Smooth muscle cell (in vitro differentiated cells): ENCODE results near the gene CLDN5. TPM values are rescaled to one million over a fixed set of nuclear protein-coding genes. Genes with fewer than 3 reads are reported as not detected.

Source experiments
- DNase-seq: peaks from one replicate; lab custom pipeline; 2025; ENCODE audit not compliant: unreplicated experiment; lab: John Stamatoyannopoulos, UW
- H2AFZ ChIP-seq: fragments of 200-600 bp; sonication (generic); 2 replicates; pipeline ENCODE4 v1.6.0; 2016; ENCODE audit warnings: antibody characterized with exemption, low read depth, mild to moderate bottlenecking
- H3F3A ChIP-seq: fragments of 200-600 bp; sonication (generic); 2 replicates; pipeline ENCODE4 v1.6.0; 2017; ENCODE audit warnings: antibody characterized with exemption, low read depth
- H3K27ac ChIP-seq: fragments of 200-600 bp; sonication (generic); 2 replicates; pipeline ENCODE4 v1.5.1; 2016; ENCODE audit warnings: low read depth, mild to moderate bottlenecking
- H3K27me3 ChIP-seq: fragments of 200-600 bp; sonication (generic); 2 replicates; pipeline ENCODE4 v1.6.1; 2016; ENCODE audit warnings: low read depth, mild to moderate bottlenecking
- H3K36me3 ChIP-seq: fragments of 200-600 bp; sonication (generic); 2 replicates; pipeline ENCODE4 v1.5.1; 2016; ENCODE audit warnings: low read depth
- H3K4me1 ChIP-seq: fragments of 200-600 bp; sonication (generic); 2 replicates; pipeline ENCODE4 v1.5.1; 2016; ENCODE audit warnings: low read depth
- H3K4me2 ChIP-seq: fragments of 200-600 bp; sonication (generic); 2 replicates; pipeline ENCODE4 v1.6.0; 2016; ENCODE audit warnings: mild to moderate bottlenecking
- H3K4me3 ChIP-seq: fragments of 200-600 bp; sonication (generic); 2 replicates; pipeline ENCODE4 v1.5.1; 2016; ENCODE audit warnings: mild to moderate bottlenecking
- H3K79me2 ChIP-seq: fragments of 200-600 bp; sonication (generic); 2 replicates; pipeline ENCODE4 v1.6.0; 2016; ENCODE audit warnings: low read depth, mild to moderate bottlenecking
- H3K9ac ChIP-seq: fragments of 200-600 bp; sonication (generic); 2 replicates; pipeline ENCODE4 v1.6.0; 2016; ENCODE audit warnings: low read depth
- H3K9me3 ChIP-seq: fragments of 200-600 bp; sonication (generic); replicated peaks from 2 replicates; pipeline ENCODE4 v1.5.1; 2016; ENCODE audit warnings: low read depth
- H4K20me1 ChIP-seq: fragments of 200-600 bp; sonication (generic); 2 replicates; pipeline ENCODE4 v1.6.0; 2016; ENCODE audit warnings: low read depth
- CTCF ChIP-seq: fragments of 200-600 bp; sonication (generic); IDR thresholded peaks from 2 replicates; pipeline ENCODE4 v1.5.1; 2017; ENCODE audit warnings: borderline replicate concordance, mild to moderate bottlenecking, antibody characterized with exemption; ENCODE audit not compliant: insufficient read depth, poor library complexity, severe bottlenecking
- WGBS: methylation state at CpG from one replicate; pipeline ENCODE4 v1.1.7; 2016; ENCODE audit warnings: low lambda C conversion rate; 5-methylcytosine and 5-hydroxymethylcytosine counted together
- polyA plus RNA-seq: library from polyadenylated mRNA; unstranded; fragments of >200 nt; fragmentation: Nextera tagmentation; extraction: Ambion mirVana; gene quantifications from 2 replicates; pipeline ENCODE4 v1.2.1, GENCODE V29; 2016
- total RNA-seq: library from RNA; depleted of rRNA; stranded (reverse); fragments of >200 nt; gene quantifications from 2 replicates; pipeline ENCODE4 v1.2.3, GENCODE V29; 2014

CLDN5 gene
- total and polyA plus RNA-seq, 2 experiments from 2014 or later, result 0.11 TPM; not detected in 1

- no peak overlapping the region for H3K27ac ChIP-seq
- 92% methylated on average over 24 of the region's 24 CpGs for WGBS
- no peaks in the 10 kb centered on the region for H3K4me1 ChIP-seq
- H3K4me3 ChIP-seq, result no peak overlapping the region
- no peak for DNase-seq
- H3K9ac ChIP-seq, result no peak overlapping the region
- no peaks in the 10 kb centered on the region for H3K79me2 ChIP-seq
- TF ChIP-seq CTCF, result no peak
- no peaks in the 10 kb centered on the region for H3K27me3 ChIP-seq
- H3K9me3 ChIP-seq, result no peaks in the 10 kb centered on the region
- no peaks in the 10 kb centered on the region for H3F3A ChIP-seq
- H3K36me3 ChIP-seq, result no peaks in the 10 kb centered on the region
- H3K4me2 ChIP-seq, result no peak overlapping the region
- H4K20me1 ChIP-seq, result no peaks in the 10 kb centered on the region
- H2AFZ ChIP-seq, result no peak overlapping the region
These were observed 43.2 kb upstream of the CLDN5 start for GRCh38 chr22:19567157-19568009.

DNA sequence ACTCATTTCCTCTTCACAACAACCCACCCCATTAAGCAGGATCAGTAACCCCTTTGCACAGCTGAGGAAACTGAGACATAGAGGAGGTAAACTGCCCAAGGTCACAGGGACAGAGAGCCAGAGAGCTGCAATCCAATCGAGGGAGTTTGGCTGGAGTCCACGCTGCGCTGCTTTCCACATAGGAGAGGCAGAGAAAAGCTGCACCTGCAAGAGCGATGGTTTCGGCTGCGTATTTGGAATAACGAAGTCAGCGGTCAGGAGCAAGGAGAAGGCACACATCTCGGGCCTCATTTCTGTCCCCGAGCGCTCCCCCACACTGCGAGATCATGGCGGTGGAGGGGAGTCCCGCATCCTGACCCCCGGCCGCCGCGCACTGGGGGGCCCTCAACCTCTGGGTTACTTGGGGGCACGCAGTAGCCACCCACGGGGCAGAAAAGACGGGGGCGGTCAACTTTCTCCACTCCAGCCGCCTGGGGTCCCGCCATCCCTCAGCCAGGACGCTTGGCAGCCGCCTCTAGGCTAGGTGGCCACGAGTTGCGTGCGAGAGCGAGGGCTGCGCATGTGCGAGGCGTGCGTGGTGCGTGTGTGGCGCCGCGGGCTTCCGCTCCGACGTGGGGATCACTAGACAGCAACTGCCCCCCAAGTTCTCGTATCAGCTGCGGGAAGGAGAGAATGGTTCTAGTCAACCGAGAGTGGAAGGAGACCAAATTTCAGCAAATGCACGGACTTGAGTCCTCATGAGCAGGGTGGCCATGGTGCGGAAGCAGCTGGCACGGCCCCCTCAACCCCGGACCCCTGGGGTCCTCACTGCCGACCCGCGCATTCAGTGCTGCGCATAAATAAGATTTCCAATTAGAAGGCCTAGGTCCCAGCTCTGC lies 42.3 kb upstream of the CLDN5 start:
- no peak overlapping the region for H3K4me2 ChIP-seq
- no peak for DNase-seq
- H2AFZ ChIP-seq, result no peak overlapping the region
- H4K20me1 ChIP-seq, result no peaks in the 10 kb centered on the region
- H3F3A ChIP-seq, result no peaks in the 10 kb centered on the region
- H3K27ac ChIP-seq, result no peak overlapping the region
- H3K36me3 ChIP-seq, result no peaks in the 10 kb centered on the region
- H3K4me1 ChIP-seq, result no peaks in the 10 kb centered on the region
- 95% methylated on average over 51 of the region's 52 CpGs for WGBS
- no peaks in the 10 kb centered on the region for H3K79me2 ChIP-seq
- no peak overlapping the region for H3K9ac ChIP-seq
- H3K4me3 ChIP-seq, result no peak overlapping the region
- H3K27me3 ChIP-seq, result no peaks in the 10 kb centered on the region
- H3K9me3 ChIP-seq, result no peaks in the 10 kb centered on the region
- no peak for TF ChIP-seq CTCF

- DNase-seq, result no peak
- no peak for TF ChIP-seq CTCF
- no peaks in the 10 kb centered on the region for H3K27me3 ChIP-seq
- no peak overlapping the region for H3K4me2 ChIP-seq
- 86% methylated on average over 11 of the region's 11 CpGs for WGBS
- H3K4me1 ChIP-seq, result no peaks in the 10 kb centered on the region
- H3K36me3 ChIP-seq, result no peaks in the 10 kb centered on the region
- H3K27ac ChIP-seq, result no peak overlapping the region
- no peaks in the 10 kb centered on the region for H3F3A ChIP-seq
- H2AFZ ChIP-seq, result no peak overlapping the region
- H4K20me1 ChIP-seq, result no peaks in the 10 kb centered on the region
- H3K9ac ChIP-seq, result no peak overlapping the region
- H3K79me2 ChIP-seq, result no peaks in the 10 kb centered on the region
- H3K4me3 ChIP-seq, result no peak overlapping the region
- H3K9me3 ChIP-seq, result no peaks in the 10 kb centered on the region
These were observed 41.4 kb upstream of the CLDN5 start for GRCh38 chr22:19565382-19566278.
